DOHH2 (cell line): ENCODE measurements around the gene SCD5.

ENCODE experiments used
- EZH2phosphoT487 ChIP-seq: fragments of 200-600 bp; sonication (generic); IDR thresholded peaks from 2 replicates; pipeline ENCODE4 v1.6.1; 2017; ENCODE audit warnings: borderline replicate concordance, mild to moderate bottlenecking, antibody characterized with exemption, low read length, moderate library complexity, mixed read lengths
- TF ChIP-seq, protein P1 (sequence below): fragments of 200-600 bp; sonication (generic); IDR thresholded peaks from one replicate; pipeline ENCODE4 v1.5.1; 2014; ENCODE audit warnings: antibody characterized with exemption, mild to moderate bottlenecking, low read depth, low read length; ENCODE audit not compliant: poor library complexity, severe bottlenecking

- TF ChIP-seq, protein P1, sequence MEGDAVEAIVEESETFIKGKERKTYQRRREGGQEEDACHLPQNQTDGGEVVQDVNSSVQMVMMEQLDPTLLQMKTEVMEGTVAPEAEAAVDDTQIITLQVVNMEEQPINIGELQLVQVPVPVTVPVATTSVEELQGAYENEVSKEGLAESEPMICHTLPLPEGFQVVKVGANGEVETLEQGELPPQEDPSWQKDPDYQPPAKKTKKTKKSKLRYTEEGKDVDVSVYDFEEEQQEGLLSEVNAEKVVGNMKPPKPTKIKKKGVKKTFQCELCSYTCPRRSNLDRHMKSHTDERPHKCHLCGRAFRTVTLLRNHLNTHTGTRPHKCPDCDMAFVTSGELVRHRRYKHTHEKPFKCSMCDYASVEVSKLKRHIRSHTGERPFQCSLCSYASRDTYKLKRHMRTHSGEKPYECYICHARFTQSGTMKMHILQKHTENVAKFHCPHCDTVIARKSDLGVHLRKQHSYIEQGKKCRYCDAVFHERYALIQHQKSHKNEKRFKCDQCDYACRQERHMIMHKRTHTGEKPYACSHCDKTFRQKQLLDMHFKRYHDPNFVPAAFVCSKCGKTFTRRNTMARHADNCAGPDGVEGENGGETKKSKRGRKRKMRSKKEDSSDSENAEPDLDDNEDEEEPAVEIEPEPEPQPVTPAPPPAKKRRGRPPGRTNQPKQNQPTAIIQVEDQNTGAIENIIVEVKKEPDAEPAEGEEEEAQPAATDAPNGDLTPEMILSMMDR, result no peak
- no peak for TF ChIP-seq EZH2phosphoT487
Measured at GRCh38 chr4:82785611-82786400, 12.8 kb downstream of the SCD5 start.
